ENCODE data around the gene HSD17B12.

Gene HSD17B12

DNA sequence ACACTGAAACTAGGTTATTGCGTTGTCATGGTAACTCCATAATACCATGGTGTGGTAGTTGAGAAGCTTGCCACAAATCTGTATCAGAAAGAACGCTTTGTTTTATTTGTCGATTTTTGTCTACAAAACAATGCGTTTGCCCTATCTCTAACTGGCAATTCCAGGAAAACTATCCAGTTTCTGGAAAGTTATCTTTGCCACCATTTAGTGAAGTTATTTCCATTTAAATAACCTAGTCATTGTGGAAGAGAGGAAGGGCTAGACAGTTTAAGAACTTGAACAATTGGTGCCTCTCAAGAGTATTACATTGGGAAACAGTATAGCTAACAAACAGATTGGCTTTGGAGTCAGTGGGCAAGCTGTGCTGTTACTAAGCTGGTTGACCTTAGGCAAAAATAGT, 7.9 kb downstream of the HSD17B12 start:
- no peak for DNase-seq (ENCODE audit: low read depth in 2 of 2)

DNA sequence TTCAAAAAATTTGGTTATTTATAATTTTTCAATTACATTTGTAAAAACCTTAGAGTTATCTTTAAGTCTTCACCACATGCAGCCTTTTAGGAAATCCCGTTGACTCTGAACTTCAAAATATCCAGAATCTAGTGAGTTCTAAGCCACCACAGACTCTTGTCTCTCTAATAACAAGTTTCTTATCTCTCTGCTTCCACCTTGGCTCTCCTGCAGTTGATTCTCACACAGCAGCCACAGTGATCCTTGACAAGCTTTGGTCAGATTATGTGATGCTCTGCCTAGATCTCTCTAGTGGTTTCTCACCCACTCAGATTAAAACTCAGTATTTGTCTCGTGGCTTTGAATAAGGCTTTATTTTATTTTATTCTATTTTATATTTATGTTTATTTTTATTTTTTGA, 8.6 kb downstream of the HSD17B12 start:
- no peak for DNase-seq (ENCODE audit: low read depth in 2 of 2)

DNA sequence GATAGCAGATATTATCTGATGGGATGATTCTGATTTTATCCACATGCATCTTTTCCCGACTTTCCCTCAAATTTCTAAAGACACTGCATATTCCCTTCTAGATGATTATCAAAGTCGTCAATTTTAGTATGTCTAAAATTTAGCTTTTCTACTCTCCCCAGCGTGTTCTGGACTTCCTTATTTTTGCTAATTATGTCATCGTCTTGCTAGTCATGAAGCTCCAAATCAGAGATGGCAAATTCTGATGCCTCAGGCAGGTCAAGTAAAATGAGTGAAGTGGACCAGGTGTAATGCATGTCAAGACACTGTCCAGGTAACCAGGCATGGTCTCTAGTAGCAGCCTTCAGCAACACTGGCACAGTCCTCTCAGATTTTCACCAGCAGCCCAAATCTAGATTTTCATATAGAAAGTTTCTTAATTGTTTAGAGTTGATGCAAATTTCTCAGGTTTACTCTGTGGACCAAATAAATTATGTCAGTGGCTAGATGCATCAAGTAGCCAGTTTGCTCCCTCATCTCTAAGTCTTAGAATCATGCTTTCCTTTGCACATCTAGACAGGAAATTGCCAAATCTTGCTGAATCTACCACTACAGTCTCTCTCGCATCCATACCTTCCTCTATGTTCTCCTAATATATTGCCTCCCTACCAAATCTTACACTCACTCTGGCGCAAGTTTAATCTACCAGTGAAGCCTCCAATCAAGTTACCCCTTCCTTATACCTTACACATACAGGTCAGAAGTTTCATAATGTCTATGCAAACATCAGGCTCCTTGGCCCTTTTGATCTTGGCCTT, 10.6 kb downstream of the HSD17B12 start:
- no peak for DNase-seq (ENCODE audit: low read depth in 2 of 2)

DNA sequence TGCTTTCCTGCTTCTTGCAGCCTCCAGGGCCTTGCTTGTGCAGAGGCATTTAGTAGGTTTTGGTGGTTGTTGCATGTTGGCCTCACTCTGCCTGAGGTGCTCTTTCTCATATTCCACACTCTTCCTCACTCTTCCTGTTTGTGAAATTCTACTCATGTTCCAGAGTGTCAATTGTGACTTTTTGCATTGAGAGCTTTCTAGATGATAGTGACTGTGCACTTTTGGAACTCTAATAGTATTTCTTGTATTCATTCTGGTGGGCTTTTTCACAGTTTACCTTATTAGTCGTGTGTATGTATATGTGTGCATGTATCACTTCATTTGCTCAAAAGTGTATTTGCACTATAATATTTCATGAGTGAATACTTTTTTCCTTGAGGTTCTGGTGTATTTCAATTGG, 11.3 kb downstream of the HSD17B12 start:
- DNase-seq (ENCODE audit: low read depth in 2 of 2) = no peak

DNA sequence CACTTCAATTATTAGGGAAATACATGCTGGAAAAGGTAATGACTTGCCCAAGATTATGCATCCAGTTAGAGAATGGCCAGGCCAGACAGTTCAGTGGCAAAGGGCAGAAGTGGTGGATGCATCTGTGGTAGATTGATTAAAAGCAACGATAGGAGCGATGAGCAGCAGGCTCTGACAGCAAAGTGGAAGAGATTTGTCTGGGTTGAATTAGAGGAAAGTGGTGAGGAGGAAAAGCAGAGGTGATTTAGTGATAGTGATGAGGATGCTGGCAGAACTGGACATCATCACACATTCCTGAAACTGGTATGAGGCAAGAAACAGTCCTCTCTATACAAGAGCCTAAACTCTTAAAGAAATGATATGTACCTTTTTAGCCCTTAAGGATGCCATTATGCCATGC, 12.5 kb downstream of the HSD17B12 start:
- no peak for DNase-seq (ENCODE audit: low read depth in 2 of 2)

DNA sequence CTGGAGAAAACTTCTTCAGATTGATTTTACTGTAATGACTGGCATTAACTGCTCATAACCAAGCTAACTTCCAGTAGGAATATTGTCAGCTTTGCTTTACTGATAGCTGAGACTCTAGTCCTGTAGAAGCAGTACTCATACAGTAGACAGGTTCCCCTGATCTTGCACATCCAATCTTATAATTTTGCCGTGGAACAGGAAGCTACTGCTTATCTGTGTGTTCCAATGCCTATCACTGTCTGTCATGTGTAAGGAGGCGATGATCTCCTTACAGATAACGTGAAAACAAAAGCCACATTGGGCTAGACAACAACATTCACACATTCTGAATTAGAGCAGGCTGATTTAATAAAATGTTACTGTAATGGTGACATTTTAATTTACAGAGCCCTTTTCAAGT, 13.2 kb downstream of the HSD17B12 start:
- no peak for DNase-seq (ENCODE audit: low read depth in 2 of 2)

DNA sequence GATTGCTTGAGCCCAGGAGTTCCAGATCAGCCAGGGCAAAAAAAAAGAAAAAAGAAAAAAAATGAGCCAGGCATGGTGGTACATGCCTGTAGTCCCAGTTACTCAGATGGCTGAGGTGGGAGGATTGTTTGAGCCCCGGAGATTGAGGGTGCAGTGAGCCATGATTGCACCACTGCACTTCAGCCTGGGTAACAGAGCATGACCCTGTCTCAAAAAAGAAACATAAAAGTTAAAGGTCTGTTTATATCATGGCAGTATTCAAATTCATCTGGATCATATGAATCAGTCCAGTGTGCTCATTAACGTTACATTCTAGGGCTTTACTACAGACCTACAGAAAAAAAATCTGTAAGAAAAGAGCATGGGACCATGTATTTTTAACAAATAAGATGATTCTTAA, 13.9 kb downstream of the HSD17B12 start:
- DNase-seq (ENCODE audit: low read depth in 2 of 2) = no peak

DNA sequence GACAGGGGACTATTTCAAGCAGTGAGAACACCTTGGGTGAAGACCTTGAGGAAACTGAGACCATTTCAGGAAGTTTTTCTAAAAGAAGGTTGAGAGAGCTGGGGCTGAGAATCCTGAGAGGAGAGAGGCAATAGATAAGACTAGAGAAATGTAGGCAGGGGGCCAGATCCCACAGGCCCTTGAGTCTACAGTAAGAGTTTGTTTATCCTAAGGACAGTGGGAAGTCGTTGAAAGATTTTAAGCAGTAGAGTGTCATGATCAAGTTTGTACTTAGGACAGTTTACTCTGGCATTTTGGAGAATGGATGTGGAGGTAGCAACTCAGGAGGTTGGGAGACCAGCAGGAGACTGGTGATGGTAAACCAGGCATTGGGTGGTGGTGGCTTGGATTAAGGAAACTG, 17.1 kb downstream of the HSD17B12 start:
- DNase-seq (ENCODE audit: low read depth in 2 of 2) = no peak

DNA sequence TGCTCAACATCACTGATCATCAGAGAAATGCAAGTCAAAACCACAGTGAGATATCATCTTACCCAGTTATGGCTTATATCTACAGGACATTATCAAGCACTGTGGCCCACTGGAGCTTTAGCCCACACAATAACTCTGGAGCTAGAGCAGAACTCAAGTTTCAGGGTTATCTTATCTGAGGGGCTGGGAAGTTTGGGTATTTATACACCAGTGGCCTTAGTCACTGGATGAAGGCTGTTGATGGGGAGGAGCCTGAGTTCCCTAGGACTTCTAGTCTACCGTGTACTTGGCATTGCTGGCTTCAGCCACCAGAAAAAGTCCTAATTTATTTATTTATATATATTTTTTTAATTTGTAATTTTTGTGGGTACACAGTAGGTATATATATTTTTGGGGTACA, 19.3 kb downstream of the HSD17B12 start:
- DNase-seq (ENCODE audit: low read depth in 2 of 2) = no peak

DNA sequence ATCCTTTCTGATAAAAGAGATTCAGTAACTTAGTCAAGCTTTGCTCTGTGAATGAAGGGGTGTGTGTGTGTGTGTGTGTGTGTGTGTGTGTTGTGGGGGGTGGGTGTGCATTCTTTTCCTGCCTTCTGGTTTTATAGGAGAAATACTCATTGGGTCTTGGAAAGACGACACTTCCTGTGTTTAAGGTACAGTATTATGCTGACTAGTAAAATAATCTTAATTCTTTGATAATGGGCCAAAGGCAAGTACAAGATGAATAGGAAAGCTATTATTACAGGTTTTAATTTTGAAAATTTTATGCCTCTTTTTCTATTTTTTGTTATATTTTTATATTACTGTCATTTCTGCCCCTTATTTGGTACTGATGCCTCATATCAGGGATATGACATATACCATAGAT, 26.1 kb downstream of the HSD17B12 start:
- no peak for DNase-seq (ENCODE audit: low read depth in 2 of 2)

DNA sequence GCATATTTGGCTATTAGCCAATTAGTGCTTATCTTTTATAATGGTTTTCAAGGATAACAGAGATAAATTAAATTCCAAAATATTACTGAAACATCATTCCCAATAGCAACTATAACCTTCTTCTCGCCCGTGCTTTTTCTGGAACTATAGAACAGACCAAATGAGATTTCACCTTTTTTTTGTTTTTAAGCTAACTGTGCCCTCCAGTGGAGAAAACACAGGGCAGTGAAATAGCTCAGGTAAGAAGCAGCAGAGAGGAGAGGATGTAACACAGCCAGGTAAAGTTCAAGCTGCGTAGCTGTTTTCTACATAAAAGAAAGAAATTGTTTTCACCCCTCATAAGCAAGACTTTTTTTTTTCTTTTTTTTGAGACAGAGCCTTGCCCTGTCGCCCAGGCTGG, 28.2 kb downstream of the HSD17B12 start:
- DNase-seq (ENCODE audit: low read depth in 2 of 2) = no peak

DNA sequence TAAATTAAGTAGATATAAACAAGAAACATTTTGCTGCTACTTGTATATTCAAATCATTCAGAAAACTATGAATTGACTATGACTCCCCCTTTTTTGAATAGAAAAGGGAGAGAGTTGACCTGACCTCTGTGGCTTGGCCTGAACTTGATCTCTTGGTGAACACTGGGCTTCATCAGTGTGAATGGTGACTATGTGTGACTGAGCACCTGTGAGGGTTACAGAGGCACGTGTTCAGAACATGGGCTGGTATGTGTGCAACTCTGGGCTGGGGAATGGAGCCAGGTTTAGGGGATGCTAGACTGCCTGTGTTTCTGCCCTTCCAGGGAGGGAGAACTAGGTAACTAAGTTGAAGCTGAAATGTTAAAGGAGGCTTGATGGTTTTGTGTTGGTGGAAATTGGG, 29.2 kb downstream of the HSD17B12 start:
- DNase-seq (ENCODE audit: low read depth in 2 of 2) = no peak

DNA sequence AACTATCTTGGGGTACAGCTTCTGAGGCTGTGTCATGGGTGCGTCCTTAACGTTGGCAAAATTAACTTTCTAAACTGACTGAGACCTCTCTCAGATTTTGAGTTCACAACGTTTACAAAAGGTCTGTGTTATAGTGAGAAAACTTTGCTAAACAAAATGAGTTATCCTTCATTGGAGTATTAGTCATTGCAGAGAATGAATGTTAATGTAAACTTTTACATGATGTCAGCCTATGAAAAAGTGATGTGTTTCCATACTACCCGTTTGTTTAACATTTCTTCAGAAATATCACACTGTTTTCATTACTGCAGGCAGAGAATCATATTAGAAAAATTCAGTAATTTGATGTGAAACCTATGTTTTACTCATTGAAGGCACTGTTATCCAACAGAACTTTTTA, 32.1 kb downstream of the HSD17B12 start:
- no peak for DNase-seq (ENCODE audit: low read depth in 2 of 2)

DNA sequence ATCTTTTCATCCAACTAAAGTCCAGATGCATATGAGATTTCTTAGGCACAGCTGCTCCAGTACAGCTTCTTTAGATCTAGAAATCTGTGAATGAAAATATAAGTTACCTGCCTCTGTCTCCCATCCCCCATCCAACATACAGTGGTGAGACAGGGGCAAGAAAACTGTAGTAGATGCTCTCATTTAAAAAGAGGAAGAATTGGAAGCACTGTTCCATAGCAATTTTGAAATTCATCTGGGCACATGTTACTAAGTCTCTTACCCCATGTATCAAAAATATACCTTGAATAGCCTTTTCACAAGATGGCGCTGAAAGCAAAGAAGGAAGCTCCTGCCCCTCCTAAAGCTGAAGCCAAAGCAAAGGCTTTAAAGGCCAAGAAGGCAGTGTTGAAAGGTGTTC, 37.8 kb downstream of the HSD17B12 start:
- no peak for DNase-seq (ENCODE audit: low read depth in 2 of 2)

DNA sequence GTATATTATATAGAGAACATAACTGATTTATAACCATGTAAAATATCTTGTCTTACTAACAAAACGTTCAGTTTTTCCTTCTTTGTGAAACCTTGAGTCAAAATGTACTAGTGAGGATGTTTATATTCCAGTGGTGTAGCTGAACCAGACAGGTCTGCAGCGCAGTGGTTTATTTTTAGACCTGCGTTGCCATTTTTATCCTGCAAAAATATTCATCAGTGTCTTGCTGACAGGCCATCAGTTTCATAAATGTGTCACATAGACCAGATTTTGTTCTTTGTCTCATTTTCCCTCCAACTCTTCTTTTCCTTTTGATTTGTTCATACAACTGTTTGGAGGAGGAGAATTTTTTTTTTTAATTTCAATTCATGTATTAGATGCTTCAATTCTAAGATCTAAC, 43.1 kb downstream of the HSD17B12 start:
- no peak for DNase-seq (ENCODE audit: low read depth in 2 of 2)

DNA sequence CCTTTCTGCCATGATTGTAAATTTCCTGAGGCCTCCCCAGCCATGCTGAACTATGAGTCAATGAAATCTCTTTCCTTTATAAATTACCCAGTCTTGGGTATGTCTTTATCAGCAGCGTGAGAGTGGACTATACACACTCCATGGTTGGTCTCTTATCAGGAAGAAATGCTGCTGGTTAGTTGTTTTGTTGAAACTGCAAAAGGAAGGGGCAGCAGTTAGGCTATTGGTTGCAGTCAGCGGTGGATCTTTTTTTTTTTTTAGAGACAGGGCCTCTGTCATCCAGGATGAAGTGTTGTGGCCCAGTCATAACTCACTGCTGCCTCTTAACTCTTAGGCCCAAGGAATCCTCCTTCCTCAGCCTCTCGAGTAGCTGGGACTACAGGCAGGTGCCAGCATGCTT, 51.7 kb downstream of the HSD17B12 start:
- no peak for DNase-seq (ENCODE audit: low read depth in 2 of 2)

DNA sequence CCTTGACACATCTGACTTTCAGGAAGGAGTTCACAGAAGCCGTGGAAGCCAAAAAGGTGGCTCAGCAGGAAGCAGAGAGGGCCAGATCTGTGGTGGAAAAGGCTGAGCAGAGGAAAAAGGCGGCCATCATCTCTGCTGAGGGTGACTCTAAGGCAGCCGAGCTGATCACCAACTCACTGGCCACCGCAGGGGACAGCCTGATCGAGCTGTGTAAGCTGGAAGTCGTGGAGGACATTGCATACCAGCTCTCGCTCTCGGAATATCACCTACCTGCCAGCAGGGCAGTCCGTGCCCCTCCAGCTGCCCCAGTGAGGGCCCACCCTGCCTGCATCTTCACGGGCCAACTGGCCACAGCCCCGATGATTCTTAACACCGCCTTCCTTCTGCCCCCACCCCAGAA, 53.7 kb downstream of the HSD17B12 start:
- DNase-seq (ENCODE audit: low read depth in 2 of 2) = no peak

DNA sequence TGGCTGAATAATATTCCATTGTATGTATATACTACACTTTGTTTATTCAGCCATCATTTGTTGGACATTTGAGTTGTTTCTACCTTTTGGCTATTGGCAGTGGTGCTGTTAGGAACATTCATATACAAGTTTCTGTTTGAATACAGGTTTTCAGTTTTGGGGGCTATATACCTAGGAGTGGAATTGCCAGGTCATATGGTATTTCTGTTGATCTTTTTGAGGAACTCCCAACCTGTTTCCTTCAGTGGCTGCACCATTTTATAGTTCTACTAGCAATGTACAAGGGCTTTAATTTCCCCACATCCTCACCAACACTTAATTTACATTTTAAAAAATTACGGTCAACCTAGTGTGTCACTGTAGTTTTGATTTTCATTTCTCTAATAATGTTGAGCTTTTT, 54.6 kb downstream of the HSD17B12 start:
- DNase-seq (ENCODE audit: low read depth in 2 of 2) = no peak

DNA sequence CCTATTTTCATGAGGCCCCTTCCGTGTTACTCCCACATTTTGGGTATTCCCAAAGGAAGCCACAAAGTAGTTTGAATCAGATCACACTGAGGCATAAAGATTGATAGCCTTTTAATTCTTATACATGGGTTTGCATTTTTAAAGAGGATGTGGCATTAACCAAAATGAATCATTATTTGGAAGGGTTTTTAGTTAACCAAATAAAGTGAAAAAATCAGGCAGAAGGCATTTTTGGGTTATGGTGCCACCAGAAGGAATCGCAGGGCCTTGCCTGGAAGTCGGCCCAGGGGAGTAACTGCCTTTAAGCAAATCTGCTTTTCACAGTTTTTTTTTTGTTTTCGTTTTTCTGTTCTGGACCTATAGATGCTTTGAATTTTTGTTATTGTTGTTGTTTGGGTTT, 55.4 kb downstream of the HSD17B12 start:
- DNase-seq (ENCODE audit: low read depth in 2 of 2) = no peak

DNA sequence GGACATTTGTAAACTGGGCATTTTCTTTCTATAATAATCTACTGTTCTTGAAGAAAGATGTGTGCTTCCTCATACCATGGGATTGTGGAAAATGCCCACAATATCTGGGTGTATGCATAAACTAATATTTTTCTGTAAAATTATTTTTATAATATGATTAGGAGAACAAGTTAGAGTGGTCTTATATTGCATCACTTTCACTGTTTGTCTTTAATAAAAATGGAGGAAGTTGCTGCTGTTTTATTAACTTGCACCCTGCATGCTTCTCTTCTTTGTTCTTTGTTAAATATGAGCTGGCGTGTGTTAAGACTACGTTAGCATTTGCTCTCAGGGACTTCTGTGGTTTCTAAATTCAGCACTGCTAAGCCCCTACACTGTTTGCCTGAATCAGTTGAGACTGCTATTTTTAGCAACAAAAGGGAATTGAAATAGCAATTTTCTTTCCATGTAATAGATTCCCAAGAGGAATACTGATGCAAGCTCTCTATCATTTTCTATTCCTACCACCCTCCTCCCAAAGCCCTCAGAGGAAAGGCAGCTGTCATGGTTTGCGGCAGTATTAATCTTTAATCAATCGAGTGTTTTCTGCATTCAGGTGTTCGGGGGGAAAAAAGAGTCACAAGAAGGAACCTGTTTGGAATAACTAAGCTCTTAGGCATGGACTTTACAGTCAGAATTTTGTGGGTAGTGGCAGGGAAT, 56.1 kb downstream of the HSD17B12 start:
- no peak for DNase-seq (ENCODE audit: low read depth in 2 of 2)

DNA sequence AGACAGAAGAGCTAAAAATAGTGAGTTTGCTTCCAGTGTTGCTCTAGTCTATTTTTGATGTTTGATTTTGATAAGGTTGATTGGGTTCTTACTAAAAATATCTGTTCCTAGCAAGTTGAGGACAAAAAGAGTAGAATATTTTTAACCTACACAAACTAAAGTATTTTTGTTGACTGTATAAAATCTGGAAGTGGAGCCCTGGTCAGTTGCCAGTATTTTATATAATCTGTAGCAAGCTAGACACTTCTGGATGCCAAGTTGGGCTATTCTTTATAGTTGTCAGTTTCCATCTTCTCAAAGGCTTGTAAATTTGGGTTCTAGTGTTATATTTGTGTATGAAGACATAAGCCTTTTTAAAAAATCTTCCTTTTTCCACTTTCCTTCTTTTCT, 56.7 kb downstream of the HSD17B12 start:
- no peak for DNase-seq (ENCODE audit: low read depth in 2 of 2)

DNA sequence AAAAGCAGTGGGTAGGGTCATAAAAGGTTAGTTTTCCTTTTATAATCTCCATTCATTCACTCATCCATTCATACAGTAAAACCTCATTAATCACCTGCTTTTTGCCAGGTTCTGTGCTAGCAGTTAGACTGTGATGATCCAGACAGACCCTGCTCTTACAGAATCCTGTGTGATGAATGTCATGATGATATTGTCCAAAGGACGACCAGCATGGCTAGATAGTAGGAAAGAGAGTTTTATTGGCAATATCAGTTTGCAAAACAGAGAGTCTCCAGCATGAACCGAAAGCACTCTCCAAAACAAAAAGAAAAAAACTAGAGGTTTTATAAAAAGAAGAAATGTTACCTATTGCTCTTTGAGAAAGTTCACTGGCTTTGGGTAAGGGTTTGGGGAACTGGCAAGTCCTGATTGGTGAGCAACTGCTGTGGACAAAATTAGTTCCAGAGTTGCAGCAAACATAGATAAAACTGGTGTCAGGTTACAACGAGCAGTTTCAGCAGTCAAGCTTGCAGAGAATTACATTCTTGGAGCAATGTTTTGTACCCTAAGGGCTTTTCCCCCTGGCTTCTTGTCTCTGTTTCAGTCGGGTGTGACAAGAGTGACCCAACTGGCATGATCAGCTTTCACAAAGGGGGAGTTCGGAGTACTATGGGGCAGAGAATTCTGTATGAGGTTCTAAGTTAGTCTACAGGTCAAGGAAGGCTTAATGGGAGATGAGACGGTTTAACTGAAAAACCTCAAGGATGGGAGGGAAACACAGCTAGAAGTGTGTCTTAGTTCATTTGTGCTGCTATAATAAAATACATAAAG, 58.3 kb downstream of the HSD17B12 start:
- no peak for DNase-seq (ENCODE audit: low read depth in 2 of 2)

DNA sequence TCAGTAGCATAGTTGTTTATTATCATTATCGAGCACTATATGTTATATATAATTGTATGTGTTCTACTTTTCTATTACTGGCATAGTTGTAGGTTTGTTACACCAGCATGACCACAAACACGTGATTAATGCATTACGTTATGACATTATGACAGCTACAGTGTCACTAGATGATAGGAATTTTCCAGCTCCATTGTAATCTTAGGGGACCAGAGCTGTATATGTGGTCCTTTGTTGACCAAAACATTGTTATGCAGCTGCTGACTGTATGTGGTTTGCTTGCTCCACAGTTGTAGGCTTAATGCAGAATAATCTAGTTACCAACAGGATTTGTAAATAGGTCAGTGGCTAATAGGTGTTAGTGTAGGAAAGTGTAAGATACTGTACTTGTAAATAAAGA, 66.1 kb downstream of the HSD17B12 start:
- DNase-seq (ENCODE audit: low read depth in 2 of 2) = no peak
